Keratinocyte (primary cell): ENCODE measurements around the gene KLRF2.

ENCODE experiments used
- EZH2 ChIP-seq: IDR thresholded peaks from one replicate; pipeline ENCODE4 v1.6.1; 2012; ENCODE audit warnings: inconsistent platforms, mild to moderate bottlenecking, low read length, moderate library complexity
- TF ChIP-seq, protein P1 (sequence below), 3 experiments: IDR thresholded peaks in 1 of 3; conservative IDR thresholded peaks in 1 of 3; optimal IDR thresholded peaks in 1 of 3; 2 replicates in 2 of 3; 3 replicates in 1 of 3; pipeline versions ENCODE3 to v1.5.1; 2011; ENCODE audit warnings: low read length in 3 of 3, mild to moderate bottlenecking in 3 of 3, moderate library complexity in 2 of 3, control low read depth in 1 of 3, inconsistent platforms in 1 of 3; ENCODE audit not compliant: insufficient read depth in 2 of 3; ENCODE audit errors: extremely low read depth in 1 of 3

DNA sequence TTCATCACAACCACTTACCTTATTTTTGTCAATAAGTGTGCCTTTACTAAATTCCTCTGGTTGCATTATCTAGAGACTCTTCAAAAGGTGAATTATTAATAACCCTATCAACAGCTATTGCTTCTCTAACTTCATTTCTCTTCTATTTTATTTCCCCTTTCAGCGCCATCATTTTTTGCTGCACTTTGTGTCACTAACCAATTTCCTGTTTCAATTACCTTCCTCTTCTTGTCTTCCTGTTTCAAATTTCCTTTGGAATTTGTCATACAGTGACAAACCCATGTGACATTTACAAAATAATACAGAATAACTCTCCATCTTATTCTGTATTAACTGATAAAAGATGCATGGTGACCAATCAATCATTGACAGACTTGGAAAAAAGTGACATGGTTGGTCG is 63.1 kb downstream of the KLRF2 start:
- TF ChIP-seq EZH2: no peak
- TF ChIP-seq, protein P1, sequence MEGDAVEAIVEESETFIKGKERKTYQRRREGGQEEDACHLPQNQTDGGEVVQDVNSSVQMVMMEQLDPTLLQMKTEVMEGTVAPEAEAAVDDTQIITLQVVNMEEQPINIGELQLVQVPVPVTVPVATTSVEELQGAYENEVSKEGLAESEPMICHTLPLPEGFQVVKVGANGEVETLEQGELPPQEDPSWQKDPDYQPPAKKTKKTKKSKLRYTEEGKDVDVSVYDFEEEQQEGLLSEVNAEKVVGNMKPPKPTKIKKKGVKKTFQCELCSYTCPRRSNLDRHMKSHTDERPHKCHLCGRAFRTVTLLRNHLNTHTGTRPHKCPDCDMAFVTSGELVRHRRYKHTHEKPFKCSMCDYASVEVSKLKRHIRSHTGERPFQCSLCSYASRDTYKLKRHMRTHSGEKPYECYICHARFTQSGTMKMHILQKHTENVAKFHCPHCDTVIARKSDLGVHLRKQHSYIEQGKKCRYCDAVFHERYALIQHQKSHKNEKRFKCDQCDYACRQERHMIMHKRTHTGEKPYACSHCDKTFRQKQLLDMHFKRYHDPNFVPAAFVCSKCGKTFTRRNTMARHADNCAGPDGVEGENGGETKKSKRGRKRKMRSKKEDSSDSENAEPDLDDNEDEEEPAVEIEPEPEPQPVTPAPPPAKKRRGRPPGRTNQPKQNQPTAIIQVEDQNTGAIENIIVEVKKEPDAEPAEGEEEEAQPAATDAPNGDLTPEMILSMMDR (optimal IDR thresholded peaks at IDR 0.05 in 1 of 3, IDR thresholded peaks at IDR 0.05 in 1 of 3, conservative IDR thresholded peaks at IDR 0.05 in 1 of 3; ENCODE audit: extremely low read depth in 1 of 3, insufficient read depth in 2 of 3, low read length in 3 of 3): no peak
